OCI-LY7 (cell line): ENCODE results near the gene STXBP2. TPM values are rescaled to one million over a fixed set of nuclear protein-coding genes. Genes with fewer than 3 reads are reported as not detected.

Source experiments
- Bru-seq: library from RNA; stranded (reverse); fragments of 400-500 nt; gene quantifications from one replicate; lab custom pipeline; 2021; lab: Mats Ljungman, UMichigan
- BruChase-seq, 2 experiments: library from RNA; stranded (reverse); fragments of 400-500 nt; gene quantifications; one replicate each; lab custom pipeline; 2021; lab: Mats Ljungman, UMichigan
- BruUV-seq: library from RNA; stranded (reverse); fragments of 400-500 nt; replicated peaks from 2 replicates; lab custom pipeline; 2021; lab: Mats Ljungman, UMichigan
- CTCF ChIA-PET: fragments of 300-600 bp; sonication (Branson Sonifier 250); formaldehyde crosslinking; loops from one replicate; lab custom pipeline; 2022; ENCODE audit warnings: antibody characterized with exemption; ENCODE audit not compliant: unreplicated experiment; lab: Charles Lee
- POLR2A ChIA-PET: fragments of 300-600 bp; sonication (Branson Sonifier 250); formaldehyde crosslinking; loops from one replicate; lab custom pipeline; 2022; ENCODE audit warnings: antibody characterized with exemption; lab: Charles Lee
- DNase-seq: peaks from one replicate; pipeline ENCODE4 v3.0.0-alpha.2; 2015; ENCODE audit warnings: low spot score
- H2AFZ ChIP-seq: fragments of 200-600 bp; sonication (generic), shearing (Covaris generic); 2 replicates; pipeline ENCODE4 v1.6.1; 2014; ENCODE audit warnings: mild to moderate bottlenecking, antibody characterized with exemption, low read length, moderate library complexity
- H3K27ac ChIP-seq: fragments of 200-600 bp; sonication (generic); 2 replicates; pipeline ENCODE4 v1.5.1; 2014; ENCODE audit warnings: mixed run types, low read depth, mild to moderate bottlenecking, moderate library complexity, low read length, inconsistent platforms; ENCODE audit not compliant: poor library complexity, severe bottlenecking
- H3K36me3 ChIP-seq: fragments of 200-600 bp; sonication (generic); 2 replicates; pipeline ENCODE4 v1.6.1; 2014; ENCODE audit warnings: mild to moderate bottlenecking, antibody characterized with exemption, low read length, moderate library complexity, mixed read lengths; ENCODE audit not compliant: insufficient read depth
- H3K4me1 ChIP-seq: fragments of 200-600 bp; sonication (generic); 2 replicates; pipeline ENCODE4 v1.5.1; 2014; ENCODE audit warnings: mild to moderate bottlenecking, low read length; ENCODE audit not compliant: insufficient read depth, poor library complexity, severe bottlenecking
- H3K4me2 ChIP-seq: fragments of 200-600 bp; sonication (generic); 2 replicates; pipeline ENCODE4 v1.6.1; 2014; ENCODE audit warnings: mild to moderate bottlenecking, low read length
- H3K4me3 ChIP-seq: fragments of 200-600 bp; sonication (generic); 2 replicates; pipeline ENCODE4 v1.5.1; 2014; ENCODE audit warnings: mild to moderate bottlenecking, low read depth, low read length; ENCODE audit not compliant: poor library complexity, severe bottlenecking
- H3K79me2 ChIP-seq: fragments of 200-600 bp; sonication (generic); 2 replicates; pipeline ENCODE4 v1.6.1; 2016; ENCODE audit warnings: low read depth, mild to moderate bottlenecking, low read length, moderate library complexity, mixed read lengths; ENCODE audit not compliant: insufficient read depth
- H3K9me2 ChIP-seq: fragments of 200-600 bp; sonication (generic); 2 replicates; pipeline ENCODE4 v1.6.1; 2016; ENCODE audit warnings: mild to moderate bottlenecking, low read length, mixed read lengths; ENCODE audit not compliant: insufficient read depth
- H3K9me3 ChIP-seq: fragments of 200-600 bp; sonication (generic); 2 replicates; pipeline ENCODE4 v1.6.1; 2014; ENCODE audit warnings: mild to moderate bottlenecking, mixed run types, low read length, mixed read lengths
- H4K20me1 ChIP-seq: fragments of 200-600 bp; sonication (generic); 2 replicates; pipeline ENCODE4 v1.6.1; 2014; ENCODE audit warnings: mild to moderate bottlenecking, antibody characterized with exemption, low read length, moderate library complexity, mixed read lengths; ENCODE audit not compliant: insufficient read depth
- EZH2phosphoT487 ChIP-seq: fragments of 200-600 bp; sonication (generic); IDR thresholded peaks from 2 replicates; pipeline ENCODE4 v1.6.1; 2018; ENCODE audit warnings: low read depth, borderline replicate concordance, mild to moderate bottlenecking, mixed run types, antibody characterized with exemption, low read length, moderate library complexity, mixed read lengths
- intact Hi-C: fragments of 100-400 bp; cut with micrococcal nuclease; formaldehyde crosslinking; loops from one replicate; pipeline ENCODE4 v1.10.0; 2022; ENCODE audit not compliant: unreplicated experiment
- long read RNA-seq: library from polyadenylated mRNA; stranded (forward); transcript quantifications from one replicate; pipeline ENCODE4 v2.0.0, GENCODE V29; 2022
- total RNA-seq, 2 experiments: library from RNA; depleted of rRNA in 1 of 2; stranded (reverse); fragments of >200 nt in 1 of 2; shearing (Covaris generic) in 1 of 2; gene quantifications; 2 replicates each; pipeline ENCODE4 v1.2.3, GENCODE V29; 2014 to 2022
- TF ChIP-seq, protein P1 (sequence below): fragments of 200-600 bp; sonication (generic); conservative IDR thresholded peaks from 2 replicates; pipeline ENCODE4 v1.5.1; 2014; ENCODE audit warnings: mild to moderate bottlenecking, antibody characterized with exemption, low read length, moderate library complexity, mixed read lengths

Gene STXBP2
- total RNA-seq (2014; rRNA removed; shearing (Covaris generic)): 27.7 and 43.0 TPM in 2 replicates
- 121 and 138 TPM in 2 replicates for total RNA-seq (2022)
- Bru-seq, nascent RNA: percentile 56 among the genes with signal in this experiment
- percentile 71 among the genes with signal in this experiment for BruChase-seq, experiment 1, labeled RNA remaining after a 6-hour chase
- percentile 64 among the genes with signal in this experiment for BruChase-seq, experiment 2, labeled RNA remaining after a 2-hour chase
- long read RNA-seq, transcript STXBP2-201 (19 exons, 1,876 nt): major isoform, 129 of 189 reads
- long read RNA-seq, partial matches to known transcripts: 30 of 189 reads
- long read RNA-seq, other reads (novel, unspliced or antisense): 27 of 189 reads

DNA sequence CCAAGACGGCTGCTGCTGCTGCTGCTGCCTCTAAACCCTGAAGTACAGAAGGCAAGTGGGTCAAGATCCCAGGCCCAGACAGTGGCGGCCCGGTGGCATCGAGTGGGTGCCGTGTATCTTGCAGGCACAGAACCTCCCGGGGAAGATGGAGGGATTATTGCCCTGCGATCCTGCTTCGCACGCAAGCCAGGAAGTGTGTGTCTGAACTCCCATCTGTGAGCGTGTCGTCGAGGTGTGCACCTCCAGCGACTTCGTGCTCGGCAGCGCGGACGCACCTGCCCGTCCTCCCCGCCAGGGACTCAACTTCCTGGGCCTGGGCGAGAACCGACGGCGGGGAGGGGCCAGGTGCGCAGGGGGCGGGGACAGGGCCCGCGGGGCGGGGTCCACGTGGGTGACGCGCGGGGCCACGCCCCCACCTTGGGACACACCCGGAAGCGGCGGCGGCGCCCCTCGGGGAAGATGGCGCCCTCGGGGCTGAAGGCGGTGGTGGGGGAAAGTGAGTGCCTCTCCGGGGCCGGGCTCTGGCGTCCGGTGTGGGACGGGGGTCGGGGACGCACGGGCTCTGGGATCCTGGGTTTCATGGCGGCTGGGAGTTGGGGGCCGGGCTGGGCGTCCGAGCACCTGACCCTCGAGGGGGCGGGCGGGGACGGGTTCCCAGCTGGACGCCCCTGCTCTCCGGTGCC, at the start of gene STXBP2:
TSS of gene STXBP2 (plus strand) at position 420 of the 683 bp plus-strand sequence. CDS start at position 460, 40 bp downstream.
- Histone ChIP-seq H2AFZ (peak within 1 kb of the TSS; percentile 45; the same call in 1 of the 2 replicates), H3K4me3 (peak within 1 kb of the TSS; percentile 98), H3K27ac (no peak within 1 kb of the TSS), H3K9me3 (no peaks in the 10 kb centered on the region), H3K79me2 (no peaks in the 10 kb centered on the region; the same call in 1 of the 2 replicates), H4K20me1 (no peaks in the 10 kb centered on the region), H3K9me2 (no peaks in the 10 kb centered on the region), H3K4me1 (peaks cover 15% of the 10 kb centered on the region), H3K36me3 (peaks cover 9% of the 10 kb centered on the region; the same call in 1 of the 2 replicates), H3K4me2 (peak within 1 kb of the TSS; percentile 91)
- BruUV-seq: no TSS peak
- intact Hi-C loops: no loop called here
- no peak for TF ChIP-seq EZH2phosphoT487
- TF ChIP-seq, protein P1, sequence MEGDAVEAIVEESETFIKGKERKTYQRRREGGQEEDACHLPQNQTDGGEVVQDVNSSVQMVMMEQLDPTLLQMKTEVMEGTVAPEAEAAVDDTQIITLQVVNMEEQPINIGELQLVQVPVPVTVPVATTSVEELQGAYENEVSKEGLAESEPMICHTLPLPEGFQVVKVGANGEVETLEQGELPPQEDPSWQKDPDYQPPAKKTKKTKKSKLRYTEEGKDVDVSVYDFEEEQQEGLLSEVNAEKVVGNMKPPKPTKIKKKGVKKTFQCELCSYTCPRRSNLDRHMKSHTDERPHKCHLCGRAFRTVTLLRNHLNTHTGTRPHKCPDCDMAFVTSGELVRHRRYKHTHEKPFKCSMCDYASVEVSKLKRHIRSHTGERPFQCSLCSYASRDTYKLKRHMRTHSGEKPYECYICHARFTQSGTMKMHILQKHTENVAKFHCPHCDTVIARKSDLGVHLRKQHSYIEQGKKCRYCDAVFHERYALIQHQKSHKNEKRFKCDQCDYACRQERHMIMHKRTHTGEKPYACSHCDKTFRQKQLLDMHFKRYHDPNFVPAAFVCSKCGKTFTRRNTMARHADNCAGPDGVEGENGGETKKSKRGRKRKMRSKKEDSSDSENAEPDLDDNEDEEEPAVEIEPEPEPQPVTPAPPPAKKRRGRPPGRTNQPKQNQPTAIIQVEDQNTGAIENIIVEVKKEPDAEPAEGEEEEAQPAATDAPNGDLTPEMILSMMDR: no peak
- ChIA-PET CTCF (no interaction called here), POLR2A (no interaction called here)
- peak; percentile 91 for DNase-seq

DNA sequence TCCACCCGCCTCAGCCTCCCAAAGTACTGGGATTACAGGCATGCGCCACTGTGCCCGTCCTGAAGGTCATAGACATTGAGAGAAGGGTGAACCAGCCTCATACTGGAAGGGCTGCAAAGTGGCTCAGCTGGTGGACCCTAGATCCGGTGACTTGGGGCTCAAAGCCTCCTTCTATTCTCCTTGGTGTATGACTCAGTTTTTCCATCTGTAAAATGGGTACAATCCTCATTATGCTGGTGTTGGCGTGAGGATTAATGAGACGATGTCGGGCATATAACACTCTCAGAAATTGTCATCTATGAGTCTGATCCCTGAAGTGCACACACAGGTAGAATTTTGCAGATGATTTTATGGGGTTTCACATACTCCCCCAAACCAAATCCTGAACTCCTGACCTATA, 47.1 kb upstream of the STXBP2 start:
- Histone ChIP-seq H3K9me3 (no peaks in the 10 kb centered on the region), H2AFZ (no peak overlapping the region), H4K20me1 (no peaks in the 10 kb centered on the region), H3K4me1 (no peaks in the 10 kb centered on the region), H3K4me3 (no peak overlapping the region), H3K27ac (no peak overlapping the region), H3K9me2 (no peaks in the 10 kb centered on the region), H3K79me2 (no peaks in the 10 kb centered on the region), H3K4me2 (no peak overlapping the region), H3K36me3 (no peaks in the 10 kb centered on the region)
- no peak for TF ChIP-seq EZH2phosphoT487
- TF ChIP-seq, protein P1: no peak
- ChIA-PET CTCF (interaction anchor here (0.6 kb wide), 1 partner anchor 91 kb away, joined by 8 read pairs; no protein-coding TSS in a partner anchor), POLR2A (no interaction called here)
- intact Hi-C loops: no loop called here
- no TSS peak for BruUV-seq
- no peak for DNase-seq
